Retinal pigment epithelial cell (primary cell): ENCODE measurements around the gene PLXNC1.

Experiments used
- DNase-seq: peaks from one replicate; pipeline ENCODE4 v3.0.0-alpha.2; 2010; ENCODE audit warnings: low read depth
- H3K4me3 ChIP-seq: 2 replicates; pipeline ENCODE4 v1.5.1; 2011; ENCODE audit warnings: mild to moderate bottlenecking, low read length, control low read depth, moderate library complexity
- TF ChIP-seq, protein P1 (sequence below): conservative IDR thresholded peaks from 2 replicates; pipeline ENCODE4 v1.5.1; 2011; ENCODE audit warnings: low read depth, low read length, control low read depth, inconsistent platforms

PLXNC1 gene

DNA sequence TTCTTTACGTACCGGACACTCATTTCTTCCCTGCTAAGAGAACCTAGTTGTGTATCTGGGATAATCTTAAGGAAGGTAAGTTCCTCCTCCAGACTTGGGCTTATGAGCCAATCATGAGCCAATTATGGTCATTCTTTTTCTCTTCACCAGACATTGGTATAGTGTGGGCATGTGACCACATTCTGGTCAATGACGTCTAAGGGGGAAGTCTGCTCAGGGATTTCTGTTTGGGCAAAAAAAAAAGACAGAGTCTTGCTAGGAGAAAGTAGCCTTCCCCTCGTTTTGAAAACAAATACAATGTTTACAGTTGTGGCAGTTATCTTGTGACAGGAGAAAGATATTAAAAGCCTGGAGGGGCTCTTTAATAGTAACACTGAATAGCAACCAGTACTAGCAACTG is 20.1 kb upstream of the PLXNC1 start:
- TF ChIP-seq, protein P1, sequence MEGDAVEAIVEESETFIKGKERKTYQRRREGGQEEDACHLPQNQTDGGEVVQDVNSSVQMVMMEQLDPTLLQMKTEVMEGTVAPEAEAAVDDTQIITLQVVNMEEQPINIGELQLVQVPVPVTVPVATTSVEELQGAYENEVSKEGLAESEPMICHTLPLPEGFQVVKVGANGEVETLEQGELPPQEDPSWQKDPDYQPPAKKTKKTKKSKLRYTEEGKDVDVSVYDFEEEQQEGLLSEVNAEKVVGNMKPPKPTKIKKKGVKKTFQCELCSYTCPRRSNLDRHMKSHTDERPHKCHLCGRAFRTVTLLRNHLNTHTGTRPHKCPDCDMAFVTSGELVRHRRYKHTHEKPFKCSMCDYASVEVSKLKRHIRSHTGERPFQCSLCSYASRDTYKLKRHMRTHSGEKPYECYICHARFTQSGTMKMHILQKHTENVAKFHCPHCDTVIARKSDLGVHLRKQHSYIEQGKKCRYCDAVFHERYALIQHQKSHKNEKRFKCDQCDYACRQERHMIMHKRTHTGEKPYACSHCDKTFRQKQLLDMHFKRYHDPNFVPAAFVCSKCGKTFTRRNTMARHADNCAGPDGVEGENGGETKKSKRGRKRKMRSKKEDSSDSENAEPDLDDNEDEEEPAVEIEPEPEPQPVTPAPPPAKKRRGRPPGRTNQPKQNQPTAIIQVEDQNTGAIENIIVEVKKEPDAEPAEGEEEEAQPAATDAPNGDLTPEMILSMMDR = no peak
- no peak for DNase-seq
- H3K4me3 ChIP-seq = no peak overlapping the region

DNA sequence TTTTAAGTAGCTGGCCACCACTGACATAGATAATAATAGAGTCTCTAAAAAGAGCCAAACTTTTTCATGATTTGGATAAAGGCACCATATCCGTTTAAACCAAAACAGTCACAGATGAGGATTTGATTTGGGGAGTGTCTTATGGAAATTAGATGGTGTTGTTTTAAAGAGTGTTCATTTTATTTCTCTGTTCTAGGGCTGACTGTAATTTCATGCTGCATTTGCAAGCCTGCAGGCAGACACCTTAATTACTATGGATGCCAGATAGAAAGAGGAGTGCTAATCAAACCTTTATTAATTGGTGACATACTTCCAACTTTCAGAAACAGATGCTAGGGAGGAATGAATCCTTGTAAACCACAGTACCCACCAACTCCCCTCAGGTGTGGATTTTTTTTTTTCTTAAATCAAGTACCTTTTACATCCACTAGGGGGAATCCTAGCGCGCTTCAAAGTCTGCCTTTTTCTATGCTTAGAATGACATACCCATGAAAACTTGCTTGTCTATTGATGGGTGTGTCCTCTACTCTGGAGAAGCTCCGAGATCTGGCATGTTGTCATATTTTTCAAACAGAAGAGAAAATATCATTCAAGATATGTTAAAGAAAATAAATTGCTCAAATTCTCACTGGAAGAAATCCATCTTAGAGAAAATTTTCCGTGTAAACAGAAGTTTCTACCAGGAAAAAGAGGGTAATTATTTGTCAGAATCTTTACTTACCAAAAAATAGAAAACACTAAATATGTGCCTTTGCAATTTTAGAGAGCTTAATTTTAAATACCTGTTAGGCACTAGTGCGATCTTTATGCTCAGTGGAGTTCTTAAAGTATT is 14.2 kb upstream of the PLXNC1 start:
- TF ChIP-seq, protein P1 = peak; percentile 70
- no peak for DNase-seq
- no peak overlapping the region for H3K4me3 ChIP-seq

DNA sequence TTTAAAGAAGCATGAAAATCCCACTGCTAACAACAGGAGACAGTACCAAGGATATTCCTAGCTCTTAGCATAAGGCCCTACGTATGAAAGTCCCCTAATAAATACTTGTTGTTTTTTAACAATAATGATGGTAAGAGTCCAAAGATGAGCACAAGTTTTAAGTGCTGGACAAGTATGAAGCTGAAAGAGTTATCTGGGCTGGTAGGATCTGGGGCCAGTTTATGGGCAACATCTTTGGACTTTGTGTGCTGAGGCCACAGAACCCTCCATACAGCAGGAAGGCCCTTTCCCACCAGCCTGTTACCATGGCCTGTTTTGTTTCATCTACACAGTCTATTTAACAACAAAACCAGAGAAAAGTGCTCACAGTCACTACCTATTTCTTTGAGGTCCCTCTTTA is 12.5 kb upstream of the PLXNC1 start:
- no peak for DNase-seq
- TF ChIP-seq, protein P1 = no peak
- H3K4me3 ChIP-seq = no peak overlapping the region

DNA sequence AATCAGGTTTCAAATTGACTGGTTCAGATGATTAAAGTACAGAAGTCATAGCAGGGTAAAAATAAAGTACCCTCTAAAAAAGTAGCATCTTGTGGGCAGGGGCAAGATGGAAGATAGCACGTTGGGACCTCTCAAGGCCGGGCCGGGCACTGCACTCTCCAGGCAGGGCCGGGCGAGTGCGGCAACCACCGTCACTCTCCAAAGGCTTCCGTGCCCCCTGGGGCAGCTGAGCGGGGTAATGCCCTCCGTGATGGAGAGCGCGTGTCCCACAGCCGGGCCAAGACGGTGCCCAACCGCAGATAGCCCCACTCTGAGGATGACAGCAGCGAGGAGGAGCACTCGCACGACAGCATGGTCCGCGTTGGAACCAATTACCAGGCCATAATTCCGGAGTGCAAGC is 8.6 kb upstream of the PLXNC1 start:
- TF ChIP-seq, protein P1 = no peak
- H3K4me3 ChIP-seq = no peak overlapping the region
- no peak for DNase-seq

DNA sequence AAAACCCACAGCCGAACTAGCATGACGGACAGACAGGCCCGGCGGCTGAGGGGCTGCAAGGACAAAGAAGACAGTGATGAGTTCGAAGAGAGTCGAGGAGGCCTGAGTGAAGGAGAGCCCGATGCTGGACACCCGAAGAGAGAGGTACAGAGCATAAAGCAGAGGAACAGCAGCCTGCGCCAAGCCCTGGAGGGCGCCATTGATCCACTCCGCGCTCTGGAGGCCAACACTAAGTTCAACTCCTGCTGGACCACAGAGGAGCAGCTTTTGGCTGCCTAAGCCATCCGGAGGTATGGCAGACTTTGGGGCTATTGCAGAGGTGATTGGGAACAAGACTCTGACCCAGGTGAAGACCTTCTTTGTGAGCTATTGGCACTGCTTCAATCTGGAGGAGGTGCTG is 7.8 kb upstream of the PLXNC1 start:
- TF ChIP-seq, protein P1 = peak; percentile 37
- no peak for DNase-seq
- H3K4me3 ChIP-seq = no peak overlapping the region

DNA sequence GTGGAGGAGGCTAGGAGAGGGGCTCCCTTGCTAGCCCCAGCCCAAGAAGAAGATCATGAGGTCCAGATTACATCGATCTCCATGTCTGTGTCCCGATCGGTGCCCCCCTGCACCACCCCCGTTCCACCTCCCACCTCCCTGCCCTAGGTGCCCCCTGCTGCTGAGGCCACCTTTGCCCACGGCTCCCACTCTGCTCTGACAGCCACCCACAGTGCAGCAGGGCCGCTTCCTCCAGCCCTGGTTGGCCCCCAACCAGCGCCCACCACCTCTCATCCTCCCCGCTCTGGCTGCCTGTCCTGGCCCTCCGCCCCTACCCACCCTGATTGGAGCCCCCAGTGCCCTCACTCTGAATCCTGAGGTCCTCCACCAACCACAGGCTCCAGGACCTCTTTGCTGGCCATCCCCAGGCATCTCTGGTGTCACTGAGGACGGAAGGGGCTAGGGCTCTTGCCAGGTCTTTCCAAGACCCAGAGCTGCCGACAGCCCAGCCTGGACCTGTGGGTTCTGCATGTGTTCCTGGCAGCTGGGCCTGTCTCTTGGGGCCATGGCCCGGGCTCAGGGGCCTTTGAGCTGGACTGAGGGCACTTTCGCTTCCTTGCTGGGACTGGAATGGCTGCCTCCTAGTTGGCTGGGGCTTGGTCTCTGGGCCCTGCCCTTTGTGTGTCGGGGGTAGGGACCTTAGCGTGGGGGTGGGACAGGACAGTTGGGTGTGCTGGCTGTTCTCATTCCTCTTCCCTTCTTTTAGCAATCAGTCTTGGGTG is 7.2 kb upstream of the PLXNC1 start:
- no peak for DNase-seq
- no peak overlapping the region for H3K4me3 ChIP-seq
- TF ChIP-seq, protein P1 = no peak
